DOHH2 (cell line): ENCODE data around the gene CXCL12.

ENCODE experiments used
- CTCF ChIP-seq: fragments of 200-600 bp; sonication (generic); IDR thresholded peaks from one replicate; pipeline ENCODE4 v1.5.1; 2014; ENCODE audit warnings: antibody characterized with exemption, mild to moderate bottlenecking, low read depth, low read length; ENCODE audit not compliant: poor library complexity, severe bottlenecking
- EZH2phosphoT487 ChIP-seq: fragments of 200-600 bp; sonication (generic); IDR thresholded peaks from 2 replicates; pipeline ENCODE4 v1.6.1; 2017; ENCODE audit warnings: borderline replicate concordance, mild to moderate bottlenecking, antibody characterized with exemption, low read length, moderate library complexity, mixed read lengths

- TF ChIP-seq EZH2phosphoT487 (no peak), CTCF (no peak)
Observed at GRCh38 chr10:44424957-44425356, 40.1 kb upstream of the CXCL12 start.
